D341Med (cell line): ENCODE data around the gene AGFG2.
"Not testable (repeated sequence)": the region's sequence is repeated elsewhere in the genome, so short reads cannot be mapped to it uniquely, and the experiment has no call there.

Source experiments
- DNase-seq: peaks from one replicate; pipeline ENCODE4 v3.0.0; 2012; ENCODE audit warnings: low spot score

The AGFG2 gene

GRCh38 chr7:100521076-100521475 is 17.9 kb upstream of the AGFG2 start:
- DNase-seq, result no peak

- DNase-seq, result not testable (repeated sequence)
Measured at GRCh38 chr7:100521909-100522593, 17.0 kb upstream of the AGFG2 start.

DNA sequence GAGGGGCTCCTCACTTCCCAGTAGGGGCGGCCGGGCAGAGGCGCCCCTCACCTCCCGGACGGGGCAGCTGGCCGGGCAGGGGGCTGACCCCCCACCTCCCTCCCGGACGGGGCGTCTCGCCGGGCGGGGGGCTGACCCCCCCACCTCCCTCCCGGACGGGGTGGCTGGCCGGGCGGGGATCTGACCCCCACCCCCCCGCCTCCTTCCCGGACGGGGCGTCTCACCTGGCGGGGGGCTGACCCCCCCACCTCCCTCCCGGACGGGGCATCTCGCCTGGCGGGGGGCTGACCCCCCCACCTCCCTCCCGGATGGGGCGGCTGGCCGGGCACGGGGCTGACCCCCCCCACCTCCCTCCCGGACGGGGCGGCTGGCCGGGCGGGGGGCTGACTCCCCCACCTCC is 15.8 kb upstream of the AGFG2 start:
- DNase-seq, result not testable (repeated sequence)

DNA sequence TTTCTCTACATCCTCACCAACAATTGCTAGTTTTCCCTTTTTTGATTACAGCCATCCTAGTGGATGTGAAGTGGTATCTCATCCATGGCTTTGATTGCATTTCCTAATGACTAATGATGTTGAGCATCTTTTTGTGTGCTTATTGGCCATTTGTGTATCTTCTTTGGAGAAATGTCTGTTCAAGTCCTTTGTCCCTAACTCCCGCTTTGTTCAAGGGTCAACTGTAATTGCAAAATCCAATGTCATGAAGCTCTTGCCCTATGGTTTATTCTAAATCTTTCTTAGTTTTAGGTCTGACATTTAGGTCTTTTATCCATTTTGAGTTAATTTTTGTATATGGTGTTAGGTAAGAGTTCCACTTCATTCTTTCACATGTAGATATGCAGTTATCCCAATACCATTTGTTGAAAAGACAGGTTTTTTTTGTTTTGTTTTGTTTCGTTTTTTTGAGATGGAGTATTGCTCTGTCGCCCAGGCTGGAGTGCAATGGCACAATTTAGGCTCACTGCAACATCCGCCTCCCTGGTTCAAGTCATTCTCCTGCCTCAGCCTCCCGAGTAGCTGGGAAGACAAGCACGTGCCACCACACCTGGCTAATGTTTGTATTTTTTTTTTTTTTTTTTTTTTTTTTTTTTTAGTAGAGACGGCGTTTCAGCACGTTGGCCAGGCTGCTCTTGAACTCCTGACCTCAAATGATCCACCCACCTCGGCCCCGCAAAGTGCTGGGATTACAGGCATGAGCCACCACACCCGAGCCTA is 10.7 kb upstream of the AGFG2 start:
- not testable (repeated sequence) for DNase-seq

- no peak for DNase-seq
Measured at GRCh38 chr7:100532165-100533022, 6.6 kb upstream of the AGFG2 start.

GRCh38 chr7:100535982-100536381 is 3.0 kb upstream of the AGFG2 start:
- DNase-seq, result not testable (repeated sequence)

- not testable (repeated sequence) for DNase-seq
Measured at GRCh38 chr7:100536695-100537094, 2.3 kb upstream of the AGFG2 start.

GRCh38 chr7:100538348-100538653 is 702 bp upstream of the AGFG2 start:
- DNase-seq, result no peak

DNA sequence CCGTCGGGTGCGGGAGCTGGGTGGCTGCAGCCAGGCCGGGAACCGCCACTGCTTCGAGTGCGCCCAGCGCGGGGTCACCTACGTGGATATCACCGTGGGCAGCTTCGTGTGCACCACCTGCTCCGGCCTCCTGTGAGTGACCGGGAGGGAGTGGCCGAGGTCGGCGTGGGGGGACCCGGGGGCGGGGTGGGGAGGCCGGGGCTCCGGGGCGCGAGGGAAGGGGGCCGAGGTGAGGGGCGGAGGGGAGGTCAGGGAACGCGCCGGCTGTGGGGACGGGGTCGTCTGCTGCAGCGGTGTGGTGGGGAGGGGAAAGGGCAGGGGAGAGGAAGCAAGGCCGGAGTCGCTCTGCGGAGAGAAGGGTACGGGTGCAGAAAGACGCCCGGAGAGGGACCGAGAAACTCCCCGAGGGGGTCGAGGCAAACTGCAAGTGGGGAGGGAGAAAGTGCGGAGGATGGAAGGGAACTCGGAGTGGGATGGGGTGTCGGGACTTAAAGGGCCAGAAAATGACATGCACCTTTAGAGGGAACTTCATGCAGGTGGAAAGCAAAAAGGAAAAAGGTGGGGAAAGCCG is 518 bp downstream of the AGFG2 start:
- DNase-seq, result no peak

- DNase-seq, result no peak
Measured at GRCh38 chr7:100540073-100540723, 1.2 kb downstream of the AGFG2 start.

- DNase-seq, result not testable (repeated sequence)
Measured at GRCh38 chr7:100541309-100541708, 2.3 kb downstream of the AGFG2 start.

- no peak for DNase-seq
Measured at GRCh38 chr7:100543586-100543985, 4.6 kb downstream of the AGFG2 start.

DNA sequence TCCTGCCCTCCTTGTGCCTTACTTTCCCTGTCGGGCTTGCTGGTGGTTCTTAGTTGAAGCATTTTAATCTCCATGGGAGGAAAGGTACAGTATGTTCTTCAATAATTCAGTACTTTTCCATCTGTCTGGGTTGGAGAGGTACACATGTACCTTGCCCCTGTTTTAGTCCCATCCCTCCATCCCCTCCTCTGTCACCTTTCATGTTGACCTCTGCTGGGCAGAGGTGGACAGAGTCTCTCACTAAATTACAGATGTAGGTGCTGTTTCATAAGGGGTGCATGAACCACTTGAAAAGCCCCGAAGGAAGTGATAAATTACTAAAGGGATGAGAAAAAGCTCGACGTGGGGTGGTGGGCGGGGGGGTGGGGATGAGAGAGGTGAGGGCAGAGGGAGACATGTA is 5.4 kb downstream of the AGFG2 start:
- DNase-seq, result no peak

- no peak for DNase-seq
Measured at GRCh38 chr7:100544967-100545359, 6.0 kb downstream of the AGFG2 start.

- DNase-seq, result no peak
Measured at GRCh38 chr7:100545360-100546128, 6.5 kb downstream of the AGFG2 start.

DNA sequence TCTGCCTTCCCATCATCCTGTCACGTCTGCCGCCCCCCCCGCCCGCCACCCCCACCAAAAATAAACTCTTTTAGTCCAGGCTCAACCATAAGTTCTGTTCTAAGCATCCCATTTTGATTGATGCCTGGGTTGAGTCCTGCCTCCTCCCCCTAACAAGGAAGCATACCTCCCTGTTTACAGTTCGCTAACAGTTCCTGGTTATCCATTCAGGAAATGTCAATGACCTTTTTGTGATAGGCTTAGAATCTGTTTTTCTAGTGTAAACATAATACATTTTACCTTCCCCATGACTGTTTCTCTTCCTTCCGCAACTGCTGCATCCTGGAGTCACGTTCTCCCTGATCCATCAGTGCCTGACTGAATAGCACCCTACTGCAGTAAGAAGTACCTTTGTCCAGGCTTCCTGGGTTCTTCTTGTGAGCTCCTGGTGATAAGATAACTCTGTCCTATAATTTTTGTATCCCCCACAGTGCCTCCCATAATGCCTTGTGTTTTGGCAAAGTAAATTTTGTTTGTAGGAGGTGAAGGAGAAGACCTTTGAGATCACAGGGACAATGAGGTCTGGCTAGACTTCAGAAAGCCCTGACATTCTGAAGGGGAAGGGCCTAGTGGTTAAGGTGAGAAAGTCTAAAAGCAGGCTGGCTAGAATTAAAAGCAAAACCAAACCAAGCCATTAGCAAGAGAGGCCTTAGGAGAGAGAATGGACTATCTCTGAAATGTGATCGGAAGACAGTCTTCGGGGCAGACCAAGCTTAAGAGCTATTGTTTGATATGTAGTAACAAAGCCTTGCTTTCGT is 7.3 kb downstream of the AGFG2 start:
- no peak for DNase-seq

- no peak for DNase-seq
Measured at GRCh38 chr7:100546926-100547800, 8.2 kb downstream of the AGFG2 start.

DNA sequence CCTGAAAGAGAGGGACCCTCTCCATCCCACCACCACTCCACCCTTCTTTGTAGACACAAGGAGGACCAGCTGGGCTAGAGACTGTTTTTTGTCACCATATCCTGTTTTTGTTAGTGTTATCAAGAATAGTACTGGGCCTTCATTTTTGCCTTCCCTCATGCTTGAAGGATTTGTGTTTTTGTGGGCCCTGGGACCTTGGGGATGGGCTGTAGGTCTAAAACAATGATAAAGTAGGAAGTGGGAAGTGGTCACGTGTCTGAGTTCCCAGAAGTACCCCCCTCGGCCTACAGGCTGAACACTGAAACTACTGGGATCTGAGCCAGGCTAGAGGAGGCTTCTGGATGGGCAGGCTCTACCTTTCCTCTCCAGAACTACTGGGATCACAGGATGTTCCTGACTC is 8.9 kb downstream of the AGFG2 start:
- no peak for DNase-seq

GRCh38 chr7:100548446-100548845 is 9.4 kb downstream of the AGFG2 start:
- DNase-seq, result not testable (repeated sequence)
